Tibial nerve (tissue), 4 donors: ENCODE results near the gene KCNH1. TPM values are rescaled to one million over a fixed set of nuclear protein-coding genes. Genes with fewer than 3 reads are reported as not detected.

ENCODE experiments used
- DNase-seq, 2 donors: peaks; one replicate each; pipeline ENCODE4 v3.0.0-alpha.2; 2019; ENCODE audit warnings: low spot score in 2 of 2
- H3K27ac ChIP-seq, 4 donors: fragments of 200-600 bp; sonication (generic) in 3 of 4; one replicate each; pipeline ENCODE4 v1.5.1; 2017 to 2019; ENCODE audit warnings: mild to moderate bottlenecking in 1 of 4
- H3K27me3 ChIP-seq, 2 donors: fragments of 200-600 bp; sonication (generic) in 1 of 2; one replicate each; pipeline versions ENCODE4 v1.5.1 to v1.6.0; 2017 to 2019
- H3K36me3 ChIP-seq, 3 donors: fragments of 200-600 bp; sonication (generic); one replicate each; pipeline ENCODE4 v1.5.1; 2018 to 2019
- H3K4me1 ChIP-seq, 4 donors: fragments of 200-600 bp; sonication (generic) in 3 of 4; one replicate each; pipeline ENCODE4 v1.5.1; 2017 to 2019
- H3K4me3 ChIP-seq, 4 donors: fragments of 200-600 bp; sonication (generic) in 3 of 4; one replicate each; pipeline ENCODE4 v1.5.1; 2017 to 2019; ENCODE audit warnings: mild to moderate bottlenecking in 1 of 4, moderate library complexity in 1 of 4
- H3K9me3 ChIP-seq, 4 donors: fragments of 200-600 bp; sonication (generic) in 3 of 4; one replicate each; pipeline ENCODE4 v1.5.1; 2017 to 2019
- CTCF ChIP-seq, 5 experiments: fragments of 200-600 bp in 3 of 5; fragments of 450-650 bp in 2 of 5; sonication (generic) in 3 of 5; IDR thresholded peaks; one replicate each; pipeline ENCODE4 v1.5.1; 2016 to 2019; ENCODE audit warnings: antibody characterized with exemption in 5 of 5, mild to moderate bottlenecking in 3 of 5, moderate library complexity in 2 of 5
- EP300 ChIP-seq, 2 donors: sonication (generic); formaldehyde crosslinking; IDR thresholded peaks; one replicate each; pipeline ENCODE4 v1.6.1; 2017; ENCODE audit warnings: antibody characterized with exemption in 2 of 2, mild to moderate bottlenecking in 1 of 2
- POLR2A ChIP-seq, 2 donors: fragments of 450-650 bp; IDR thresholded peaks; one replicate each; pipeline ENCODE4 v1.6.1; 2017; ENCODE audit warnings: antibody characterized with exemption in 2 of 2, mild to moderate bottlenecking in 2 of 2, moderate library complexity in 2 of 2
- WGBS, 2 donors: methylation state at CpG; one replicate each; pipeline ENCODE4 v1.1.5; 2018; 5-methylcytosine and 5-hydroxymethylcytosine counted together
- total RNA-seq, 4 donors: library from RNA; depleted of rRNA; stranded (reverse); fragments of >200 nt; gene quantifications; one replicate each; pipeline ENCODE4 v1.1.0, GENCODE V29; 2016

The KCNH1 gene
- total RNA-seq, 4 donors from 2014 or later: 1.9 to 10.0 (median 3.6) TPM

DNA sequence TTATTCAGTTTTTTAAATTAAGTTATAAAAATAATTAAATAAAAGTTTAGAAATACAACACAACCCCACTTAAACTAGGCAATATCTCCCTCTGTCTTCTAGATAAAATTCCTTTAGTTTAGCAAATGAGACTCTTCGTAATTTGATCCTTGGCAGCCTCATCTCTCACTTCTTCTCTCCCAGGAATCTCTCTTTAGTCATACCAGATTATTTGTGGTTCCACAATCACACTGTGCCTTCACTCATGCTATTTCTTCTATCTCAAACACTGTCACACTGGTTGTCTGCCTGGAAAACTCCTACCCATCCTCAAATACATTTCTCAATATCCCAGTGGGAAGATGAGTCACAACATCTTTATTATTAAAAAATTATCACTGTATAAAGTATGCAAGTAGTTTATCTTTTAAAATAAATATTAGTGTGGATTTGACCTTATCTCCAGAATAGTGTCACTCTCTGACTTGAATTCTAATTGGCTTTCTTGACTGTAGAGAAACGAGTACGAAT lies 195.5 kb downstream of the KCNH1 start:
- DNase-seq: no peak
- Histone ChIP-seq H3K4me1 (no peaks in the 10 kb centered on the region), H3K27ac (no peak overlapping the region), H3K36me3 (no peaks in the 10 kb centered on the region), H3K9me3 (peaks cover 0 to 11% (median 0%) of the 10 kb centered on the region in 4 donors), H3K27me3 (no peaks in the 10 kb centered on the region), H3K4me3 (no peak overlapping the region)
- TF ChIP-seq EP300 (IDR thresholded peaks at IDR 0.05): no peak
- no peak for TF ChIP-seq POLR2A (IDR thresholded peaks at IDR 0.05)
- no peak for TF ChIP-seq CTCF (IDR thresholded peaks at IDR 0.05)
- 70 to 72% methylated on average over 3 of the region's 3 CpGs for WGBS, 2 donors

DNA sequence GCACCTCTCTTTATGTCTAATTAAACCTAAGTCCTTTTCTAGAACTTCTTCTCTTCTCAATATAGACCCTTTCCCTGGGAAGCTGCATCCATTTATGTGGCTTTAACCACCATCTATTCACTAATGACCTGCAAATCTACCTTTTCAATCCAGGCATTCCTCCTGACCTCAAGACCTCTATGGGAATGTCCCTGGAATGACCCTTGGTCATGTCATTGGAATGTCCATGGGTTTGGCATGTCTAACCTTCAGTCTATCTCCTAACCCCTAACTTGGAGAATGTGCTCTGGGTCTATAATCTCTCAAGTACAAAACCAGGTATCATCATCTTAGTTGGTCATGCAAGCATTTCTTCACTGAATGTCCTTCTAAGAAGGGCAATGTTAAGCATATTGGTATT lies 196.1 kb downstream of the KCNH1 start:
- no peak for DNase-seq
- Histone ChIP-seq H3K4me3 (no peak overlapping the region), H3K36me3 (no peaks in the 10 kb centered on the region), H3K9me3 (peaks cover 0 to 11% (median 0%) of the 10 kb centered on the region in 4 donors), H3K4me1 (no peaks in the 10 kb centered on the region), H3K27ac (no peak overlapping the region), H3K27me3 (no peaks in the 10 kb centered on the region)
- TF ChIP-seq POLR2A (IDR thresholded peaks at IDR 0.05) (no peak), CTCF (IDR thresholded peaks at IDR 0.05) (no peak), EP300 (IDR thresholded peaks at IDR 0.05) (no peak)

DNA sequence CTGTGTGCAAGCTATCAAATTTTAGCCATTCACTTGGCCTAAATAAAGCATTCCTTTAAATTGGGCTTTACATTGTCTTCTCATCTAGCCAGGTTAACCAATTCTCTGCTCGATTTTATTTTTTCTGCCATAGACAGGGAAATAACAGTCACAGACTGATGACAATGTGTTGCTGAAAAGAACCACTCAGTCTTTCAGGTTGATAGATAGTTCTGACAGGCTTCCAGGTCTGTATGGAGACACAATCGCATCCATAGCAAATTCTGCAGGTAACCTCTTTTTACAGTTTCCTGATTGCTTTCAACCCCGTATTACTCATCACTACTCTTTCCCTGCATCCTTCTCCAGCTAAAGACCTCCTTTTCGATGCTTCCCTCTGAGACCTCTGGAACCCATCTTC lies 198.0 kb downstream of the KCNH1 start:
- H3K27ac ChIP-seq: no peak overlapping the region
- no peaks in the 10 kb centered on the region for H3K36me3 ChIP-seq
- peaks cover 0 to 14% (median 0%) of the 10 kb centered on the region in 4 donors for H3K9me3 ChIP-seq
- no peaks in the 10 kb centered on the region for H3K4me1 ChIP-seq
- DNase-seq: no peak
- no peaks in the 10 kb centered on the region for H3K27me3 ChIP-seq
- H3K4me3 ChIP-seq: no peak overlapping the region
- TF ChIP-seq EP300 (IDR thresholded peaks at IDR 0.05) (no peak), POLR2A (IDR thresholded peaks at IDR 0.05) (no peak)
- WGBS, 2 donors: 89% methylated on average over 4 of the region's 4 CpGs

DNA sequence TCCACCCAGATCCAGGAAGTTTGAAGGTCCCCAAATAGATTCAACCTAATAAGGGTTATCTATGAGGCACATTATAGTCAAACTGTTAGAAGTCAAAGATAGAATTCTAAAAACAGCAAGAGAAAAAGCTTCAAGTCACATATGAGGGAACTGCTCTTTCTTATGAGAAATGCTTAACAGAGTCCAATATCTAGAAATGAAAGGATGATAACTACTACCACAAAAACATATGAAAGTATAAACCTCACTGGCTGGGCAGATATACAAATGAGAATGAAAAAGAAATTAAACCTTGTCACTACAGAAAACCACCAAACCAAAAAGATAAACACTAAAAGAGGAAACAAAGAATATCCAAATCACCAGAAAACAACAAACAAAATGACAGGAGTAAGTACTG lies 201.8 kb downstream of the KCNH1 start:
- peaks cover 0 to 25% (median 0%) of the 10 kb centered on the region in 4 donors for H3K9me3 ChIP-seq
- no peak overlapping the region for H3K27ac ChIP-seq
- DNase-seq: no peak
- no peaks in the 10 kb centered on the region for H3K36me3 ChIP-seq
- H3K4me1 ChIP-seq: no peaks in the 10 kb centered on the region
- H3K27me3 ChIP-seq: no peaks in the 10 kb centered on the region
- H3K4me3 ChIP-seq: no peak overlapping the region
- TF ChIP-seq EP300 (IDR thresholded peaks at IDR 0.05) (no peak), CTCF (IDR thresholded peaks at IDR 0.05) (no peak), POLR2A (IDR thresholded peaks at IDR 0.05) (no peak)

DNA sequence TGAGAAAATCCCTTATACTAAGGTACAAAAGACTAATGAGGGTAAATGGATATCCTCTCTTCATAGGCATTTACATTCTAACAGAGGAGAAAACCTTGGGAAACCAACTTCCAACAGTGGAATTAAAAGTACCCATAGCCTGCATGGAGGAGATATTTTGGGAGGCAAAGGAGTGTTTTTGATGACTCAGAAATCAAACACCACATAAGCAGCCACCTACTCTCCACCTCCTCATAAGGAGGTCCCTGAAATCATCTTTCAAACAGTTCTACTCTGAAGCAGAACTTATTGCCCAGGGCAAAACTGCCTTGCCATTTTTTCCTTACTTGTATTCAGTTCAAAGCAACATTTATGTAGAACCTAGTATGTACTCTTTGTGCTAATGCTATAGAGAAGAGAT lies 211.3 kb downstream of the KCNH1 start:
- H3K9me3 ChIP-seq: peaks cover 0 to 27% (median 0%) of the 10 kb centered on the region in 4 donors
- H3K27me3 ChIP-seq: no peaks in the 10 kb centered on the region

More for the DNA sequence above, 211.3 kb downstream of the KCNH1 start:
- TF ChIP-seq POLR2A (IDR thresholded peaks at IDR 0.05): no peak
- TF ChIP-seq EP300 (IDR thresholded peaks at IDR 0.05): no peak
- no peak for TF ChIP-seq CTCF (IDR thresholded peaks at IDR 0.05)
- Histone ChIP-seq H3K4me3 (no peak overlapping the region), H3K4me1 (no peaks in the 10 kb centered on the region), H3K27ac (no peak overlapping the region), H3K36me3 (no peaks in the 10 kb centered on the region)
- DNase-seq: no peak
